ENCODE measurements around the gene CASTOR2.
"Not testable (repeated sequence)": the region's sequence is repeated elsewhere in the genome, so short reads cannot be mapped to it uniquely, and the experiment has no call there.

CASTOR2 gene

DNA sequence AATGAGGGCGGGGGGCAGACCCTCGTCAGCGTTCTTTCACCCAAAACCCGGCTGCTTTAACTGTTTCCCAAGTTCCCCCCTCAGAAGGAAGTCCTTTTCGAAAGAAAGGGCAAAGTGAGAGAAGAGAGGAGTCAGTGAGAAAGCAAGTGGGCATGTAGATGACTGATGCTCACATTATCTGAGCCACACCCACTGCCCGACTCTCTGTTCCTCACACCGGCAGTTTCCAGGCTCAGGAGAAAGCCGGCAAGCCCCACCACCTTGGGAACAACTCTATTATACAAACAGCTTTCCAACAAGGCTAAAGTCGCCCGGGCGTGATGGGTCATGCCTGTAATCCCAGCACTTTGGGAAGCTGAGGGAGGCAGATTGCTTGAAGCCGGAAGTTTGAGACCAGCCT is 86.0 kb downstream of the CASTOR2 start:
- no peak for DNase-seq (ENCODE audit: low read depth, low spot score)

DNA sequence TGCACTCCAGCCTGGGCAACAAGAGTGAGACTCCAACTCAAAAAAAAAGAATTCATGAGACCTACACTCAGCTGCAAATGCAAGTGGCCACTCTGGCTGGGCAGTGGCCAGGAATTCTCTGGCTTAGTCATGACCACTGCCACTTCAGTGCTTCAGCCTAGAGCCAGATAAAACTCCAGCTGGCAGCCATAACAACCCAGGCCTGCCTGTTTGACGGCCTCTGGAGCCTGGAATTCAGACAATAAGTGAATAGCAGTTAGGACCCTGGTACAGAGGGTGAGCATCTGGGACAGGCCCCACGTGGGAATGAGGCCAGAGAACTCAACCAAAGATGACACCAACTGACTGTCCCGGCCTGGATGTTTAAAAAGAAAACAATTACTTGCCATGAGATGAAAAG is 90.2 kb downstream of the CASTOR2 start:
- no peak for DNase-seq (ENCODE audit: low read depth, low spot score)

DNA sequence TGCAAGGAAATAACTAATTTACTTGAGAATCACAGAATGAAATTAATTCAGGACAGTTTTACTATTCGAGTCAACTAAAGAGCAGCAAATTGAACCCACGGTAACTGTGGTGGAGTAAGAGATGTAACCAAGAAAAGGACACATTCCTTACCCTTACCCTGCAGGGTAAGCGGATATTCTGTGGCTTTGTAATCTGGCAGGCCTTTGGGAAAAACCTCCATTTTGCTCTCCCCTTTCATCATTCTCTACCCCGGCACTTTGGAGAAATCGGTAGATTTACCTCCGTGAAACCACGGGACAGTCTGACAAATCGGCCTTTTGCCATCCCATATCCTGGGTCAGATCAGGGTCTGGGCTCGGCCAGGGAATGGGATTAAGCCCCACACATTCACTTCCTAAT is 90.7 kb downstream of the CASTOR2 start:
- no peak for DNase-seq (ENCODE audit: low read depth, low spot score)

DNA sequence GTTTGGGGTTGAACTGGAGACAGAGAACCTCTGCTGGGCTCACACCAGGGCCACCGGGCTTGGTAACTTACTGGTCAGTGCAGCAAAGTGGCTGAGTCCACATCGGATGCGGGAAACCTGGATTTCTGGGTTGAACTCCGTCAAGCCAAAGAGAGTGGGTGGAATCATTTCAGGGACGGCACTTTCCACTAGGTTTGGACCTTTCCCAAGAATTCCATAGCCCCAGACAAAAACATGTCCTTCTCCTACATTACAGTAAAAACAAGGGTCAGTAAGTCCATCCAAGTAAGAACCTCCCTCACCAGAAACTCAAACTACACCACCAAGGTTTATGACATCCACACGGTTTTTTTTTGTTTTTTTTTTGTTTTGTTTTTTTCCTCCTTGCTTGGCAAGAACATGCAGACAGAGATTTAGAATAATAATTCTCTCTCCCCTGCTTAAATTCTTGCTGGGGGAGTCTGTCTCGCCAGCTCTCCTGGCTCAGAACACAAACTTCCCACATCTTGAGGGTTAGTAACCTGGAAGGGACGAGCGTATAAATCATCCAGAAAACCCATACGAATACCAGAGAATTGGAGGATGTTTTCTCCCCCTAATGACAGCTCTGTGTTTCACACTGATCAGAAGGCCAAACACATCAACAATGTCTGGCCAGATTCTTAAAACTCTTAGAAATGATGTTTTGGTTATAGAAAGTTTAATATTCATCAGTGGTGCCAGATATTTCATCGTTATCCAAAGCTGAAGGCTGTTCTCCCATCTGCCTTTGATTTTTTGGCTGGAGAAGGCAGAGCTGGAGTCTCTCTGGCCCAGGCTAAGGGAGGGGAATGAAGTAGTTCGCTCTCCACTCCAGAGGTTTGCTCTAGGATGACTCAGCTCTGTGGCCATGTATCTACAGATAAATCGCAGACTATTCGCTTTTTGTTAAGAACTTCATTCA is 91.6 kb downstream of the CASTOR2 start:
- no peak for DNase-seq (ENCODE audit: low read depth, low spot score)

DNA sequence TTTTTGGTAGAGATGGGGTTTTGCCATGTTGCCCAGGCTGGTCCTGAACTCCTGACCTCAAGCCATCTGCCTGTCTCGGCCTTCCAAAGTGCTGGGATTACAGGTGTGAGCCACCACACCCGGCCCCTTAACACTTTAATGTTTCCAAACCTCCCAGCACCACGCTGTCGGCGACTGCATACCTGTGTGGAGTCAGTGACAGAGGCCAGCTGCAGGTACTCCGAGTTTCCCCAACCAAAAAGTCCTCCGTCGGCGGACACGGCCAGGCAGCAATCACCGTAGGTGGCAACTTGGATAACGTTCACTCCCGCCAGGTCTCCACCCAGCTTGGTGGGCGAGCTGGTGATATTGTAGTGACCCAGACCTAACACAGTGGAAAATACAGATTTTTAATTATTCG is 93.9 kb downstream of the CASTOR2 start:
- DNase-seq (ENCODE audit: low read depth, low spot score) = no peak

DNA sequence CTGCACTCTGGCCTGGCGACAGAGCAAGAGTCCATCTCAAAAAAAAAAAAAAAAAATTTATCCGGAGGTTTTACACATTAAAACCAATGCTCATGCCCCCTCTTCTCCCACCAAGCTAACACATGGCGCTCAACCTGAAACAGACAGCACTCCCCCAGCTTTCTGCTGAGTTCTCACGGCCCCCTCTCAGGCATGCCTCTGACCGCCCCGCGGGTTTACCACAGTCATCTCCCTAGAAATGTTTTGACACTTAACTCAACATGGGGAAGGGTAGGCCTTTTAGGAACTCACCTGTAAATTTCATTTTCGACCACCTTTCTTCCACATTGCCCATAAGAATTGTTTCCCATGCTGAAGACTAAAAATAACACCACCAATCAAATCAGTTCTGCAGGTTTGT is 99.8 kb downstream of the CASTOR2 start:
- DNase-seq (ENCODE audit: low read depth, low spot score) = no peak

DNA sequence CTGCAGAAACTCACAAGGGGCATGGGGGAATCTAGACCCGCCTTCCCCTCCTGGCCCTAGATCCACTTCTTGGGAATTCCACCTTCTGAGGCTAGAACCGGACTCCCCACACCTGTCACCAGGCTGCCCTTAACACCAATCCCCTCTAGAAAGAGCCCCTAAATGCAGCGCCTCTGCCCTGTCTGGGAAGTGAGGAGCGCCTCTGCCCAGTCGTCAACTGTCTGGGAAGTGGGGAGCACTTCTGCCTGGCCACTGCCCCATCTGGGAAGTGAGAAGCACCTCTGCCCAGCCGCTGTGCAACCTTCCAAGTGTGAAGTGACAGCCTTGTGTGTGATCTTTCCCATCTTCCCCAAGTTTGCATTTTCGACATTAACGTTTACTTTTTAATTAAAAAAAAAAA is 100.3 kb downstream of the CASTOR2 start:
- DNase-seq (ENCODE audit: low read depth, low spot score) = no peak

DNA sequence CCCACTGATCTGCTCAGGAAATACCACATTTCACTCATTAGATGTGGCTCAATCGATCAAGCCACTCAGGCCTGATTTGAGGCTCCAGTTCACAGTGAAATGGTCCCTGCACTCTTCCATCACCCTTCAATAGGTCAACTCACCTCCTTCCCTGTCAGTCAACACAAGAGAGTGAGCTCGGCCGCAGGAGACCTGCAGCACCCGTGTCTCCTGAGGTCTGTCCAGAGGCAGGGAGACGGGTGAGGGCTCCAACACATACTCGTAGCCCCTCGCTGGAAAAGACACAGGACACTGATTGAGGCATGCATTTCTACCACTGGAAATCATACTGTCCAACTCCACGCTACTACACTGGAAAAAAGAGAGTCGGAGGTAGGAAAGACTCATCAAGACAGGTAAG is 102.0 kb downstream of the CASTOR2 start:
- DNase-seq (ENCODE audit: low read depth, low spot score) = no peak

DNA sequence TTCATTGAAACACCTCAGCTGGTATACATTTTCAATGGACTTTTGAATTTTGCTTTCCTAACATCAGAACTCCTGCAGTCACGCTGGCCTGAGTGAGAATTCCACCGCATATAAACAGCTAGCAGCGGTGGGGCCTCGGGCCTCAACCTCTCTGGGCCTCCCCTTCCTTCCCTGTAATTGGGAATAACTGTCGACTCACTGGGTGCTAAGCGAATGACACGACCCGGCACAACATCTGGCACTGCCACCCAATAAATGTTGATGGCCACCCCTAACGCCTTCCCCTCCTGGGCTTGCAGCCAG is 108.4 kb downstream of the CASTOR2 start:
- peak; percentile 7 for DNase-seq (ENCODE audit: low read depth, low spot score)

DNA sequence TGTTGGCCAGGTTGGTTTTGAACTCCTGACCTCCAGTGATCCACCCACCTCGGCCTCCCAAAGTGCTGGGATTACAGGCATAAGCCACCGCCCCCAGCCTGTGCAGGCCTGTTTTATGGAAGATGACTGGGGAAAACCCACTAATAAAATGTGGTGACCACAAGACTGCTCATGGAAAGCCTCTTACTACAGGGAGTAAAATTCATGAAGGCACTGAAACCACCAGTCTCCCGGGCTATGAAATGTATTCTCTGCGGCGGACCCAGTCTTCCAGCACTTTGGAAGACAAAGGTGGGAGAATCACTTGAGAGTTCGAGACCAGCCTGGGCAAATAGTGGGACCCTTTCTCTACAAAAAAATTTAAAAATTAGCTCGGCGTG is 109.7 kb downstream of the CASTOR2 start:
- DNase-seq (ENCODE audit: low read depth, low spot score) = not testable (repeated sequence)

Data from brain pericyte (primary cell).